Parathyroid adenoma (tissue), 2 donors: ENCODE data around the gene KCNK15.

Source experiments
- H2AFZ ChIP-seq: fragments of 300-600 bp; sonication (generic); one replicate; pipeline ENCODE4 v1.7.0; 2017; ENCODE audit warnings: antibody characterized with exemption, mild to moderate bottlenecking
- H3K27ac ChIP-seq: fragments of 300-600 bp; sonication (generic); one replicate; pipeline ENCODE4 v1.7.0; 2017
- H3K27me3 ChIP-seq: fragments of 300-600 bp; sonication (generic); one replicate; pipeline ENCODE4 v1.7.0; 2017; ENCODE audit warnings: low read length; ENCODE audit not compliant: control insufficient read depth, insufficient read depth
- H3K36me3 ChIP-seq: fragments of 300-600 bp; sonication (generic); one replicate; pipeline ENCODE4 v1.7.0; 2017; ENCODE audit warnings: low read length; ENCODE audit not compliant: control insufficient read depth, insufficient read depth
- H3K4me1 ChIP-seq: fragments of 300-600 bp; sonication (generic); one replicate; pipeline ENCODE4 v1.7.0; 2017; ENCODE audit warnings: control low read depth
- H3K4me2 ChIP-seq: fragments of 300-600 bp; sonication (generic); one replicate; pipeline ENCODE4 v1.7.0; 2017; ENCODE audit warnings: low read length
- H3K4me3 ChIP-seq: fragments of 300-600 bp; sonication (generic); one replicate; pipeline ENCODE4 v1.7.0; 2017; ENCODE audit warnings: low read depth, low read length
- H3K79me2 ChIP-seq: fragments of 300-600 bp; sonication (generic); one replicate; pipeline ENCODE4 v1.7.0; 2017; ENCODE audit warnings: control low read depth
- H3K9ac ChIP-seq: fragments of 300-600 bp; sonication (generic); one replicate; pipeline ENCODE4 v1.7.0; 2017; ENCODE audit warnings: mild to moderate bottlenecking
- H3K9me3 ChIP-seq: fragments of 300-600 bp; sonication (generic); one replicate; pipeline ENCODE4 v1.7.0; 2017; ENCODE audit warnings: low read length; ENCODE audit not compliant: control insufficient read depth
- TF ChIP-seq, protein P1 (sequence below): fragments of 300-600 bp; sonication (generic); IDR thresholded peaks from one replicate; pipeline ENCODE4 v1.7.0; 2017; ENCODE audit warnings: antibody characterized with exemption, mild to moderate bottlenecking
- donor health status: primary hyperparathyroidism.

The KCNK15 gene

GRCh38 chr20:44727651-44728050 is 18.0 kb upstream of the KCNK15 start:
- no peaks in the 10 kb centered on the region for H3K79me2 ChIP-seq
- no peak overlapping the region for H3K9ac ChIP-seq
- no peak overlapping the region for H3K4me2 ChIP-seq
- H3K27me3 ChIP-seq, result no peaks in the 10 kb centered on the region
- no peaks in the 10 kb centered on the region for H3K9me3 ChIP-seq
- no peaks in the 10 kb centered on the region for H3K4me1 ChIP-seq
- no peak overlapping the region for H3K27ac ChIP-seq
- H3K4me3 ChIP-seq, result no peak overlapping the region
- TF ChIP-seq, protein P1, sequence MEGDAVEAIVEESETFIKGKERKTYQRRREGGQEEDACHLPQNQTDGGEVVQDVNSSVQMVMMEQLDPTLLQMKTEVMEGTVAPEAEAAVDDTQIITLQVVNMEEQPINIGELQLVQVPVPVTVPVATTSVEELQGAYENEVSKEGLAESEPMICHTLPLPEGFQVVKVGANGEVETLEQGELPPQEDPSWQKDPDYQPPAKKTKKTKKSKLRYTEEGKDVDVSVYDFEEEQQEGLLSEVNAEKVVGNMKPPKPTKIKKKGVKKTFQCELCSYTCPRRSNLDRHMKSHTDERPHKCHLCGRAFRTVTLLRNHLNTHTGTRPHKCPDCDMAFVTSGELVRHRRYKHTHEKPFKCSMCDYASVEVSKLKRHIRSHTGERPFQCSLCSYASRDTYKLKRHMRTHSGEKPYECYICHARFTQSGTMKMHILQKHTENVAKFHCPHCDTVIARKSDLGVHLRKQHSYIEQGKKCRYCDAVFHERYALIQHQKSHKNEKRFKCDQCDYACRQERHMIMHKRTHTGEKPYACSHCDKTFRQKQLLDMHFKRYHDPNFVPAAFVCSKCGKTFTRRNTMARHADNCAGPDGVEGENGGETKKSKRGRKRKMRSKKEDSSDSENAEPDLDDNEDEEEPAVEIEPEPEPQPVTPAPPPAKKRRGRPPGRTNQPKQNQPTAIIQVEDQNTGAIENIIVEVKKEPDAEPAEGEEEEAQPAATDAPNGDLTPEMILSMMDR, result no peak
- H2AFZ ChIP-seq, result no peak overlapping the region
- H3K36me3 ChIP-seq, result no peaks in the 10 kb centered on the region

GRCh38 chr20:44728801-44729443 is 16.7 kb upstream of the KCNK15 start:
- H3K27ac ChIP-seq, result no peak overlapping the region
- no peaks in the 10 kb centered on the region for H3K9me3 ChIP-seq
- no peaks in the 10 kb centered on the region for H3K36me3 ChIP-seq
- H3K4me3 ChIP-seq, result no peak overlapping the region
- TF ChIP-seq, protein P1, result no peak
- H3K27me3 ChIP-seq, result no peaks in the 10 kb centered on the region
- no peaks in the 10 kb centered on the region for H3K79me2 ChIP-seq
- no peak overlapping the region for H2AFZ ChIP-seq
- no peaks in the 10 kb centered on the region for H3K4me1 ChIP-seq
- no peak overlapping the region for H3K9ac ChIP-seq
- no peak overlapping the region for H3K4me2 ChIP-seq

DNA sequence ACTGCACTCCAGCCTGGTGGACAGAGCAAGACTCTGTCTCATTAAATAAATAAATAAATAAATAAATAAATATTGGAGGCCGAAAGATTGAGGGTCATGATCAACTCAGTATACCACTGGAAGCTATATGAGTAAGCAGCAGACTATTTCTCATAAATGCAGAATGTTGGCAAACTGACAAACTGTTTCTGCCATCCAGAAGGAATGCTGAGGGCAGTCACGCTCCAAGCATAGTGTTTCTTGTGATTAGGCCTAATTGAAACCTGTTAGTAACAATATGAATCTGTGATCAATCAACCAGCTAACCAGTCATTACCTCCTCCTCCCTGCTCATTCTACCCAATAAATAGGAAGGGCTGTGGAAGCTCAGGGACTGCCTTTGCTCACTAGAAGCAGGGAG is 15.2 kb upstream of the KCNK15 start:
- H3K4me2 ChIP-seq, result no peak overlapping the region
- no peaks in the 10 kb centered on the region for H3K36me3 ChIP-seq
- no peaks in the 10 kb centered on the region for H3K9me3 ChIP-seq
- no peak overlapping the region for H3K9ac ChIP-seq
- TF ChIP-seq, protein P1, result no peak
- H2AFZ ChIP-seq, result no peak overlapping the region
- no peaks in the 10 kb centered on the region for H3K27me3 ChIP-seq
- no peak overlapping the region for H3K4me3 ChIP-seq
- H3K79me2 ChIP-seq, result no peaks in the 10 kb centered on the region
- H3K4me1 ChIP-seq, result no peaks in the 10 kb centered on the region
- H3K27ac ChIP-seq, result no peak overlapping the region

- Histone ChIP-seq H3K27me3 (no peaks in the 10 kb centered on the region), H3K36me3 (no peaks in the 10 kb centered on the region), H3K4me3 (no peak overlapping the region), H3K27ac (no peak overlapping the region), H3K4me1 (no peaks in the 10 kb centered on the region), H3K9me3 (no peaks in the 10 kb centered on the region), H3K9ac (no peak overlapping the region), H3K79me2 (no peaks in the 10 kb centered on the region), H2AFZ (no peak overlapping the region), H3K4me2 (no peak overlapping the region)
- TF ChIP-seq, protein P1, result no peak
Measured at GRCh38 chr20:44731657-44732056, 14.0 kb upstream of the KCNK15 start.

GRCh38 chr20:44732327-44732726 is 13.3 kb upstream of the KCNK15 start:
- Histone ChIP-seq H3K4me3 (no peak overlapping the region), H3K36me3 (no peaks in the 10 kb centered on the region), H3K9ac (no peak overlapping the region), H3K79me2 (no peaks in the 10 kb centered on the region), H3K27ac (no peak overlapping the region), H2AFZ (no peak overlapping the region), H3K9me3 (no peaks in the 10 kb centered on the region), H3K27me3 (no peaks in the 10 kb centered on the region), H3K4me1 (no peaks in the 10 kb centered on the region), H3K4me2 (no peak overlapping the region)
- TF ChIP-seq, protein P1, result no peak
